ENCODE data around the gene TTC21A.

Gene TTC21A

DNA sequence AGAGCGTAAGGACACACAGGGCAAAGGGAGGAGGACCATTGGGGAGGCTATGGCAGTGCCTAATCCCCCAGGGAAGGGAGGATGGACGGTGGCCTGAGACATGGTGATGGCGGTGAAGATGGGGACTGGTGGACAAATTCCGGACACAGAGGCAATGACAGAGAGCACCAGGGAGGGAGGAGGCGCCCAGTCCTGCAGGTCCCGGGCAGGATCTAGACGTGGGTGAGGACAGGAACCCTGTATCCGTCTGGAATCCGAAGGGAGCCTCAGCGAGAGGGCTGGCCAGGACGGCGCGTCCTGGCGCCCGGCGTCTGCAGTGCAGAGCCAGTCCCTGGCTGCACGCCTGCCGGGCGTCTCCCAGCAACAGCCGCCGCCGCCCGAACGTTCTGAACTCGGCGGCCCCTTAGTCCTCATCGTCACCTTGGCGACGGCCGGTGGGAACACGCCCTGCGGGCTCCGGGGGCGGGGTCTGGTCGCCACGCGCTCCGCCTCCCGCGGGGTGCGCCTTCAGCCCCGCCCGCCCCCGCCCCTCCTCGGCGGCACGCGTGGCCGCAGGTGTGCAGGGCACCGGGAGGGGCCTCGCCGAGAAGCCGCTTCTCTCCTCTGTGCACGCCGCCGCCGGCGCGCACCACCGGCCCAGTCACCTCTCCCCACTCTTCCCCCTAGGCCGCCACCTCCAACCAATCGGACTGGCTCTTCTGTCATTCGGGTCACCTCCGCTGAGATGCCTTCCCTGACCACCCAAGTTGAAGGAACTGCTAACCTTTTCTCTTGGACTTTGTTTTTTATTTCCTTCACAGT, 73.3 kb downstream of the TTC21A start:
- DNase-seq = peak; percentile 35 to 53

DNA sequence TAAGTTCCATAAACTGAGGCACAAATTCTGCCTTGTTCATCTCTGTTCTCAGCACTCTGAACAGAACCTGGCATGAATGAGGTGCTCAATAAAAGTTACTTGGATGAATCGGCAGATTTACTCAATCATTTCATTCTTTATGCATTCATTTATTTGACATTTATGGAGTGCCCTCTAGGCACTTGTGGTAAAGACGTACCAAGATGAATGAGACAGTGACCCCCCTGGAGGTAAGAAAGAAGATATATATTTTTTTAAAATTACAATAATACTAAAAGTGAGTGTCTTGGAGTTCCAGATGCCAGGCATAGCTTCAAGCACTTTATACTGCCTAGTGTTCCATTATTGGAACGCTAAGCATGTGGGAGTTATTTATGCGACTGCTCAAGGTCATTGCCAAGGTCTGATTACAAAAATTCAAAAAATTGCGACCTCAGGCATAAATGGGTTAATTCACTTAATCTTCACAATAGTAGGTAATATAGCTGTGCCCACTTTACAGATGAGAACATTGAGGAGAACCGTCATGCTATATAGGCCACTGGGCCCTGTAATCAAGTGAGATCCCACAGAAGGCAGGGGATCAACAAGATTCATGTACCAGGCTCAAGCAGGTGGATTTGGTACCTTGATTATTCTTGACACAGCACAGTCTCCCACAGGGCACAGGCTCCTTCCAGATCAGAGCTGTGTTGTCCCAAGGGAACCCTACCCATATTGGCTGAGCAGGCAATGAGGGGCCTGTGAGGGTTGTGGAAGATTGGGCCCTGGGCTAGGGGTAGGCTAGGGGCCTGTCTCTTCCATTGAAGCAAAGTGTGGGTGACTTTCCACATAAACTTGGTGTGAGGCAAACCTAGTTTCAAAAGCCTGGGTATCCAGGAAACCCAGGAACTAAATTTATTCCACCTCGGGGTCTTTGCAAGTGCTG, 74.2 kb downstream of the TTC21A start:
- DNase-seq = no peak

GRCh38 chr3:39183211-39184080, 76.0 kb downstream of the TTC21A start:
- DNase-seq = no peak

- no peak for DNase-seq
Measured at GRCh38 chr3:39184081-39184967, 76.8 kb downstream of the TTC21A start.

DNA sequence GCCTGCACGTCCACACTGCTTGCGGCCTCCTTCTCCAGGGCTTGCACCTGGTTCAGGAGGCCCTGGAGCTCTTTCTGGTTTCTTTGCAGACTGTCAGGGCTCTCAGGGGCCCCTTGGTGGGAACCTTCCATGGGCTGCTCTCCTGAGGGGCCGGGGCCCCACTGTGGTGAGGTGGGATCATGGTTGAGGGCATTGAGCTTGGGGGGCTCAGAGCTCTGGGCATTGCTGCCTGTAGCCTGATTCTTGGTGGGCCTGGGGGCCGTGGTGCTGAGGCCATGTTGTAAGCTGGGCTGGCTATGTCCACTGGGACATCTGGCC, 77.4 kb downstream of the TTC21A start:
- DNase-seq = no peak

DNA sequence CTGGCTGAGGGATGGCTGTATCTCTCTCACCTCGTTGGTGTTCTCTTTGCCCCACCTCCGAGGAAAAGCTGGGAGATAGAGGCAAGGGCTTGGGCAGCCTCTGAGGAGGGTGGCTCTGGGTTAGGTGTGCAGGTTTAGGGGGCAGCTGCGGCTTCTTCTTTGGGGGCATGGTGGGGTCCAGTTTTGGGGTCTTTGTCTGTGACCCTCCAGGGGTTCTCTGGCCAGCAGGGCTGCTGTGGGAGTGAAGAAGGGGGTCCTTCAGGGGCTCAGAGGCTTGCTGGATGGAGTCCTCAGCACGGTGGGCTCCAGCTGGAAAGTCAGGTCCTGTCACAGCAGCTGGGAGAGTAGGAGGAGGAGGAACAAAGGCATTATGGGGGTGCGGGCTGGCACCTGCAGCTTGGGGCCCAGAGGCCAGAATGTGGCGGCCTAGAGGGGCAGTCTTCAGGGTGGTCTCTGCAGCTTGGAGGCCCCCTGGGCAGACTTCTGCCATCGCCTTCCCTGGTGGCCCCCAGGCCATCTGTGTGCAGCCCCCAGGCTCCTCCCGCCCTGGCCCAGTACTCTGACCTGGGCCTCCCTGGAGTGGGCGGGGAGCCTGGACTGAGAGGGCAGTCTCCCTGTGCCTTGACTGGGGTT, 78.0 kb downstream of the TTC21A start:
- DNase-seq = no peak

DNA sequence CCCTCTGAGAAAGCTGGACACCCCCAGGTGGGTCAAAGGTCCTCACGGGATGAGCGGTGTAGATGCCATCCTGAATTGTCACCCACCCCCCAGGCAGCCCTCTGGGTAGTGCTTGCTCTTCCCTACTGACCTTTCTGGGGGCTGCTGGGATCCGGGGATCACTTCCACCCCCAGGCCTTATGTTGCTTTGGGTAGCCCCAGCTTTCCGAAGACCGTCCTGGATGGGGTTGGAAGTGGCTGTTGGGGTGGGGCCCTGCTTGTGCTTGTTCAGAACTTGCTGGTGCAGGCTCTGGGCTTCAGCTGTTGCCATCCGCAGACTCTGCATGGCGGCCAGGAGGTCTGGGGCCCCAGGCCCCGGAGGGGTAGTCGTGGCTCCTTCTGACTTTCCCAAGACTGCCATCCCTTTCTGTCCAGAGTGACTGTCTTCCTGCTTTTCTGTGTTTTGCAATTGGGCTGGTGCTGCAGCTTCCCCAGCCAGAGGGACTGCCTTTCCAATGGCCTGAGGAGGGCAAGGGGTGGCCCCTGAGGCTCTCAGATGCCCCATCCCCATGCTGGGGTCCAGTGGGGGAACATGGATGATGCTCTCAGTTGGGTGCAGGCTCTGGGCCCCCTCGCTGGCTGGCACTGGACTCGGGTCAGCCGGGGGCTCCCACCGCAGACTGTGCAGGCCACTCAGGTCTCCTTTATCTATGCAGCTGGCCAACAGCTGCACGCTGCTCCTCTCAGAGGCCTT, 78.6 kb downstream of the TTC21A start:
- DNase-seq = no peak

GRCh38 chr3:39186692-39187151, 79.2 kb downstream of the TTC21A start:
- no peak for DNase-seq

DNA sequence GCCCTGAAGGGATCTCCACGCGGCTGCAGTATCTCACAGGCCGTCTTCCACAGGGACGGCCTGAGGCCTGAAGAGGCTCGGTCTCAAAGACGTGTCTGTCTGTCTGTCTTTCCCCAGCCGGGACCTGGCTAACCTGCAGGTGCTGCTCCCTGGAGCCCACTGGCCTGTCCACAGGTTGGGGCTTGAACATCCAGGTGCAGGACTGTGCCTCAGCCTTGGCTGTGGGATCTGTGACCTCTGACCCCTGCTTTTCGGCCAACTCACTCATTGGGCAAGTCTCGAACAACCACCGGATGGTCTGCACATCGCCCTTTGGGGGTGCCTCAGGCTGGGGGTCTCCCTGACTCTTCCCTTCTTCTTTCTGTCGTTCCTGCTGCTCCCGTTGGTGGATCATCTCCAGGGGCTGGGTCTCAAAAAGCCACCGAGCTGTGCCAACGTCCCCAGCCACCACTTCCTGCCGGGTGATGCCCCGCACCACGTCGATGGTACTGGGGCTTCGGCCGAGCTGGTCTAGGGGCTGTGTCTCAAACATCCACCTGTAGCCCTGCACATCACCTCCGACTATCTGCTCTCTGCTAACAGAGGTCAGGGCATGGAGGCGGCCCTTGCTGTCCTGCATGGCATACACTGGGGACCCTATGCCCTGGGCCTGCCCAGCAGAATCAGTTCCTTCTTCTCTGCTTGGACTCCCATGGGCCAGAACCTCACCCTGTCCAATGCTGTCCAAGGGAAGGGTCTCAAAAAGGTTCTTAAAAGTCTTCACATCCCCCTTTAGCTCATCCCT, 80.1 kb downstream of the TTC21A start:
- DNase-seq = no peak

Measured in inflammatory macrophage treated with lipopolysaccharide for 1 hour (primary cell).